Liver (tissue), 9 donors: Measurements from ENCODE around the gene MYH7B. TPM values are rescaled to one million over a fixed set of nuclear protein-coding genes. Genes with fewer than 3 reads are reported as not detected.
A peak's percentile ranks its signal among the peaks of the same experiment; 100 is the strongest.

ENCODE experiments used
- DNase-seq: peaks from one replicate; pipeline ENCODE4 v3.0.0-alpha.2; 2017; ENCODE audit warnings: low spot score
- H3K27ac ChIP-seq, 2 donors: one replicate each; pipeline ENCODE4 v1.7.0; 2013; ENCODE audit warnings: inconsistent platforms in 2 of 2, low read length in 2 of 2, control low read depth in 1 of 2, low read depth in 1 of 2, mild to moderate bottlenecking in 1 of 2
- H3K27me3 ChIP-seq, 4 donors: one replicate each; pipeline versions ENCODE4 v1.6.1 to v1.7.0; 2013; ENCODE audit warnings: low read length in 3 of 4, inconsistent platforms in 1 of 4, mild to moderate bottlenecking in 1 of 4, moderate library complexity in 1 of 4; ENCODE audit not compliant: control insufficient read depth in 4 of 4, insufficient read depth in 4 of 4
- H3K36me3 ChIP-seq, 4 donors: one replicate each; pipeline versions ENCODE4 v1.6.1 to v1.7.0; 2013; ENCODE audit warnings: low read length in 3 of 4, mild to moderate bottlenecking in 3 of 4, low read depth in 1 of 4, moderate library complexity in 1 of 4; ENCODE audit not compliant: control insufficient read depth in 4 of 4, insufficient read depth in 3 of 4
- H3K4me1 ChIP-seq, 4 donors: one replicate each; pipeline versions ENCODE4 v1.6.1 to v1.7.0; 2013; ENCODE audit warnings: low read length in 3 of 4, mild to moderate bottlenecking in 3 of 4, moderate library complexity in 1 of 4; ENCODE audit not compliant: control insufficient read depth in 4 of 4, insufficient read depth in 4 of 4
- H3K4me3 ChIP-seq, 3 donors: one replicate each; pipeline versions ENCODE4 v1.6.1 to v1.7.0; 2013; ENCODE audit warnings: low read length in 3 of 3, control low read depth in 1 of 3, low read depth in 1 of 3, mild to moderate bottlenecking in 1 of 3
- H3K9ac ChIP-seq, 2 donors: one replicate each; pipeline ENCODE4 v1.7.0; 2013; ENCODE audit warnings: low read length in 2 of 2, mild to moderate bottlenecking in 2 of 2, moderate library complexity in 2 of 2, control low read depth in 1 of 2, low read depth in 1 of 2
- H3K9me3 ChIP-seq, 4 donors: one replicate each; pipeline versions ENCODE4 v1.6.1 to v1.7.0; 2013; ENCODE audit warnings: low read length in 3 of 4; ENCODE audit not compliant: control insufficient read depth in 4 of 4
- ATF3 ChIP-seq: IDR thresholded peaks from 2 replicates; pipeline ENCODE4 v1.6.1; 2016; ENCODE audit warnings: antibody characterized with exemption
- EGR1 ChIP-seq, 2 donors: IDR thresholded peaks; 2 replicates each; pipeline ENCODE4 v1.6.1; 2016 to 2018; ENCODE audit warnings: antibody characterized with exemption in 2 of 2, low read depth in 2 of 2
- FOXA1 ChIP-seq: IDR thresholded peaks from 2 replicates; pipeline ENCODE4 v1.6.1; 2016; ENCODE audit warnings: antibody characterized with exemption
- FOXA2 ChIP-seq: IDR thresholded peaks from 2 replicates; pipeline ENCODE4 v1.6.1; 2016; ENCODE audit warnings: antibody characterized with exemption
- GABPA ChIP-seq, 2 donors: IDR thresholded peaks in 1 of 2; conservative IDR thresholded peaks in 1 of 2; 2 replicates each; pipeline ENCODE4 v1.6.1; 2016; ENCODE audit warnings: antibody characterized with exemption in 2 of 2, mild to moderate bottlenecking in 1 of 2, moderate library complexity in 1 of 2
- HNF4A ChIP-seq, 2 donors: conservative IDR thresholded peaks; 2 replicates each; pipeline ENCODE4 v1.6.1; 2016; ENCODE audit warnings: antibody characterized with exemption in 2 of 2, mild to moderate bottlenecking in 2 of 2
- HNF4G ChIP-seq: IDR thresholded peaks from 2 replicates; pipeline ENCODE4 v1.6.1; 2016; ENCODE audit warnings: antibody characterized with exemption
- JUND ChIP-seq, 2 donors: IDR thresholded peaks; 2 replicates each; pipeline ENCODE4 v1.6.1; 2016; ENCODE audit warnings: antibody characterized with exemption in 2 of 2
- MAX ChIP-seq: IDR thresholded peaks from 2 replicates; pipeline ENCODE4 v1.6.1; 2016; ENCODE audit warnings: antibody characterized with exemption
- NR2F2 ChIP-seq: IDR thresholded peaks from 2 replicates; pipeline ENCODE4 v1.6.1; 2016; ENCODE audit warnings: antibody characterized with exemption
- RAD21 ChIP-seq, 2 donors: IDR thresholded peaks; 2 replicates each; pipeline ENCODE4 v1.6.1; 2016; ENCODE audit warnings: antibody characterized with exemption in 2 of 2, mild to moderate bottlenecking in 2 of 2
- SP1 ChIP-seq: IDR thresholded peaks from 2 replicates; pipeline ENCODE4 v1.6.1; 2018; ENCODE audit warnings: antibody characterized with exemption, mild to moderate bottlenecking
- TAF1 ChIP-seq: conservative IDR thresholded peaks from 2 replicates; pipeline ENCODE4 v1.6.1; 2016; ENCODE audit warnings: antibody characterized with exemption, mild to moderate bottlenecking
- YY1 ChIP-seq: IDR thresholded peaks from 2 replicates; pipeline ENCODE4 v1.6.1; 2016; ENCODE audit warnings: antibody characterized with exemption, mild to moderate bottlenecking
- WGBS: extraction: QIAGEN DNeasy Blood & Tissue Kit; methylation state at CpG from one replicate; pipeline ENCODE4 v1.1.7; 2013; 5-methylcytosine and 5-hydroxymethylcytosine counted together
- polyA plus RNA-seq, 2 donors: library from polyadenylated mRNA; stranded (reverse) in 1 of 2; unstranded in 1 of 2; fragments of 200-250 nt in 1 of 2; fragments of >200 nt in 1 of 2; fragmentation: Nextera tagmentation in 1 of 2; extraction: Ambion mirVana in 1 of 2; gene quantifications; one replicate each; pipeline versions ENCODE4 v1.2.1 to v1.2.3, GENCODE V29; 2013 to 2015
- total RNA-seq, 2 donors: library from RNA; depleted of rRNA; stranded (reverse); fragments of >200 nt; gene quantifications; one replicate each; pipeline ENCODE4 v1.2.3, GENCODE V29; 2014
- TF ChIP-seq, protein P1 (sequence below): IDR thresholded peaks from 2 replicates; pipeline ENCODE4 v1.6.1; 2016; ENCODE audit warnings: antibody characterized with exemption
- TF ChIP-seq, protein P2 (sequence below): fragments of 150-350 bp; IDR thresholded peaks from 2 replicates; pipeline ENCODE4 v1.5.1; 2017; ENCODE audit warnings: improper control_type of control experiment, low read depth, low read length; ENCODE audit not compliant: missing input control
- donor health status: healthy.
- donor health status: healthy.
- donor health status: healthy.
- donor health status: healthy.
- donor health status: healthy.

MYH7B gene
- total and polyA plus RNA-seq, 4 donors, result 0.12 to 0.33 (median 0.24) TPM

DNA sequence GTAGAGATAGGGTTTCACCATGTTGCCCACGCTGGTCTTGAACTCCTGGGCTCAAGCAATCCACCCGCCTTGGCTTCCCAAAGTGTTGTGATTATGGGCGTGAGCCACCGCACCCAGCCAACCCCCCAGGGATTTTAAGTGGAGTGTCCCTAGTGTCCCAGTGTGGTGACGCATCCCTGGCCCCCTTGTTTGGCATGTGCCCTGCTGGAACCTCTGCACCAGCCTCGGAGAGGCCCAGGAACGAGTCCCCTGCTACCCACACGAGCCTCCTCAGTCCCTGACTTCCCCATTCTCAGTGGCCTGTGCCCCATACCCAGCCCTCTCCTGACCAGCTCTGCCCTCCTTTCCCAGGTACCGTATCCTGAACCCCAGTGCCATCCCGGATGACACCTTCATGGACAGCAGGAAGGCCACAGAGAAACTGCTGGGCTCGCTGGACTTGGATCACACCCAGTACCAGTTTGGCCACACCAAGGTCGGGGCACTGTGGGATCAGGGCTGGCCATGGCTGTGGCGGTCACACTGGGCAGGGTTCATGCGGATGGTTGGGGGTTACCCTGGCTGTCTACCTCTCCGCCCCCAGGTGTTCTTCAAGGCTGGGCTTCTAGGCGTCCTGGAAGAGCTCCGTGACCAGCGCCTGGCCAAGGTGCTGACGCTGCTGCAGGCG, 37.2 kb downstream of the MYH7B start:
- no peak overlapping the region for H3K9ac ChIP-seq
- 97% methylated on average over 20 of the region's 20 CpGs for WGBS
- DNase-seq, result no peak

GRCh38 chr20:34993941-34994508, 38.4 kb downstream of the MYH7B start:
- no peak for DNase-seq
- Histone ChIP-seq H3K9ac (no peak overlapping the region), H3K9me3 (no peaks in the 10 kb centered on the region), H3K27me3 (no peaks in the 10 kb centered on the region), H3K36me3 (peaks cover 0 to 32% (median 6%) of the 10 kb centered on the region in 4 donors), H3K27ac (peak overlapping the region; percentile 52 to 64), H3K4me1 (peaks cover 2 to 33% (median 18%) of the 10 kb centered on the region in 4 donors), H3K4me3 (no peak overlapping the region)
- TF ChIP-seq TAF1 (no peak), FOXA1 (no peak), RAD21 (IDR thresholded peaks at IDR 0.05) (no peak), FOXA2 (no peak), HNF4A (conservative IDR thresholded peaks at IDR 0.05) (no peak), MAX (no peak), HNF4G (no peak), SP1 (no peak)
- TF ChIP-seq, protein P1, sequence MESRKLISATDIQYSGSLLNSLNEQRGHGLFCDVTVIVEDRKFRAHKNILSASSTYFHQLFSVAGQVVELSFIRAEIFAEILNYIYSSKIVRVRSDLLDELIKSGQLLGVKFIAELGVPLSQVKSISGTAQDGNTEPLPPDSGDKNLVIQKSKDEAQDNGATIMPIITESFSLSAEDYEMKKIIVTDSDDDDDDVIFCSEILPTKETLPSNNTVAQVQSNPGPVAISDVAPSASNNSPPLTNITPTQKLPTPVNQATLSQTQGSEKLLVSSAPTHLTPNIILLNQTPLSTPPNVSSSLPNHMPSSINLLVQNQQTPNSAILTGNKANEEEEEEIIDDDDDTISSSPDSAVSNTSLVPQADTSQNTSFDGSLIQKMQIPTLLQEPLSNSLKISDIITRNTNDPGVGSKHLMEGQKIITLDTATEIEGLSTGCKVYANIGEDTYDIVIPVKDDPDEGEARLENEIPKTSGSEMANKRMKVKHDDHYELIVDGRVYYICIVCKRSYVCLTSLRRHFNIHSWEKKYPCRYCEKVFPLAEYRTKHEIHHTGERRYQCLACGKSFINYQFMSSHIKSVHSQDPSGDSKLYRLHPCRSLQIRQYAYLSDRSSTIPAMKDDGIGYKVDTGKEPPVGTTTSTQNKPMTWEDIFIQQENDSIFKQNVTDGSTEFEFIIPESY, result no peak
- TF ChIP-seq, protein P2, sequence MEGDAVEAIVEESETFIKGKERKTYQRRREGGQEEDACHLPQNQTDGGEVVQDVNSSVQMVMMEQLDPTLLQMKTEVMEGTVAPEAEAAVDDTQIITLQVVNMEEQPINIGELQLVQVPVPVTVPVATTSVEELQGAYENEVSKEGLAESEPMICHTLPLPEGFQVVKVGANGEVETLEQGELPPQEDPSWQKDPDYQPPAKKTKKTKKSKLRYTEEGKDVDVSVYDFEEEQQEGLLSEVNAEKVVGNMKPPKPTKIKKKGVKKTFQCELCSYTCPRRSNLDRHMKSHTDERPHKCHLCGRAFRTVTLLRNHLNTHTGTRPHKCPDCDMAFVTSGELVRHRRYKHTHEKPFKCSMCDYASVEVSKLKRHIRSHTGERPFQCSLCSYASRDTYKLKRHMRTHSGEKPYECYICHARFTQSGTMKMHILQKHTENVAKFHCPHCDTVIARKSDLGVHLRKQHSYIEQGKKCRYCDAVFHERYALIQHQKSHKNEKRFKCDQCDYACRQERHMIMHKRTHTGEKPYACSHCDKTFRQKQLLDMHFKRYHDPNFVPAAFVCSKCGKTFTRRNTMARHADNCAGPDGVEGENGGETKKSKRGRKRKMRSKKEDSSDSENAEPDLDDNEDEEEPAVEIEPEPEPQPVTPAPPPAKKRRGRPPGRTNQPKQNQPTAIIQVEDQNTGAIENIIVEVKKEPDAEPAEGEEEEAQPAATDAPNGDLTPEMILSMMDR, result no peak
- WGBS, result 95% methylated on average over 22 of the region's 22 CpGs

More for the DNA sequence above, 37.2 kb downstream of the MYH7B start:
- no peak overlapping the region for H3K27ac ChIP-seq
- no peaks in the 10 kb centered on the region for H3K27me3 ChIP-seq
- peaks cover 0 to 29% (median 15%) of the 10 kb centered on the region in 4 donors for H3K4me1 ChIP-seq
- H3K4me3 ChIP-seq, result no peak overlapping the region
- TF ChIP-seq ATF3, result no peak
- no peak for TF ChIP-seq NR2F2
- TF ChIP-seq, protein P1, result no peak
- TF ChIP-seq EGR1 (IDR thresholded peaks at IDR 0.05; ENCODE audit: low read depth in 2 of 2), result no peak
- no peak for TF ChIP-seq YY1
- no peak for TF ChIP-seq JUND (IDR thresholded peaks at IDR 0.05)
- TF ChIP-seq FOXA2, result no peak
- no peak for TF ChIP-seq HNF4A (conservative IDR thresholded peaks at IDR 0.05)
- TF ChIP-seq, protein P2, result no peak
- TF ChIP-seq TAF1, result no peak
- TF ChIP-seq GABPA (IDR thresholded peaks at IDR 0.05 in 1 of 2, conservative IDR thresholded peaks at IDR 0.05 in 1 of 2), result no peak
- H3K36me3 ChIP-seq, result peaks cover 0 to 20% (median 5%) of the 10 kb centered on the region in 4 donors
- H3K9me3 ChIP-seq, result no peaks in the 10 kb centered on the region
